ENCODE results near the gene NHLRC4.
"Not testable (repeated sequence)": the region's sequence is repeated elsewhere in the genome, so short reads cannot be mapped to it uniquely, and the experiment has no call there.

Gene NHLRC4

DNA sequence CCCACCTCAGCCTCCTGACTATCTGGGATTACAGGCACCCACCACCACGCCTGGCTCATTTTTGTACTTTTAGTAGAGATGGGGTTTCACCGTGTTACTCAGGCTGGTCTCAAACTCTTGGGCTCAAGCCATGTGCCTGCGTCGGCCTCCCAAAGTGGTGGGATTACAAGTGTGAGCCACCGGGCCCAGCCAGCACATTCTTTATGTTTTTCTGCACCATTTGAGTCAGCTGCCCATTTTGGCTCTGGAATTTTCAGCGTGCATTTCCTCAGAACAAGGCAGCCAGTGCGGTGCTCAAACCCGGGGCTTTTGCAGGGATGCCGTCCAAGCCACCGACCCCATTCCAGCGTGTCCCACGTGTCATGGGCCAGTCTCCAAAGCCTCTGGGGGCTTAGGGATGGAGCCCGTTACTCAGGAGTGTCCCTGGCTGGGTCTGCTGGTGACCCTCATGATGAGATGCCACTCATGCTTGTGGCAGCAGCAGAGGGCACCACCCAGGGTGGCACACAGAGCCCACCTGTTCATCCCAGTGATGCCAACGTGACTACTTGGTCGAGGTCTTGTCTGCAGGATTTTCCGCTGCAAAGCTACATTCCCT, 19.3 kb downstream of the NHLRC4 start:
- DNase-seq = no peak

DNA sequence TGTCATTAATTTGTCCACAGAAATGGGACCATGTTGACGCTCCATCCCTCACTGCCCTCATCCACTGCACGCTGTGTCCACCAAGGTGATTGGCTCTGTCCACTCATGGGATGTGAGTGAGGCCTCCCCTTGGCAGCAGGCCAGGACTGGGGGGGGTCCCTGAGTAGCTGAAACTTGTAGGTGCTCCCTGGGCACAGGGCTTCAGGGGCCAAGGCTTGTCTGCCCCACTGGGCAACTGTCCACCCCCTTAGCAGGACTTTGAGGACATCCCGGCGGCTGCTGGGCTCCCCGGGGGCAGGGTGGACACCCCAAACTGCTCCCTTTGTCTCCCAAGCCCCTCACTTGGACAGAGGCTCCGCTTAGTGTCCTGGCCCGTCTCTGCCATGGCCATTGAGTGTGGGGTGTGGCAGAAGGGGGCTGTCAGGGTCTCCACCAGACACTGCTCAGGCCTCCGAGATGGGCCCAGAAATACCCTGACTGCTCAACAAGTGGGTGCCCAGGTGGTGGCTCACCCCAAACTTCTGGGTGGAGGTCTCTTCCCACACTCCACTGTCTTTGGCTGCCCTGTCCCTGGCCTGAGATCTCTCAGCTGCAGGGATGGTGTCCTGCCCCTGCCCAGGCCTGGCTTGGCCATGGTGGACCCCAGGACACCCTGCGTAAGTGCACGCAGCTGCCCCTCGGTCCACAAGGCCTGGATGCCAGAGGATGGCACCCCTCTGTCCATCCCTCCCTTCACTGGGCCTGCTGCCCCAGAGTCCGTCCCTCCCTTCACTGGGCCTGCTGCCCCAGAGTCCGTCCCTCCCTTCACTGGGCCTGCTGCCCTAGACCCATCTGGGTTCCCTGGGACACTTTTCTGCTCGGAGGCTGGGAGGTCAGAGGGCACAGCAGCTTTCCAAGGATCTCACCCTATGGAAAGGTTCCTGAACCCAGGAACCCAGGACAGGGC, 20.1 kb downstream of the NHLRC4 start:
- no peak for DNase-seq

DNA sequence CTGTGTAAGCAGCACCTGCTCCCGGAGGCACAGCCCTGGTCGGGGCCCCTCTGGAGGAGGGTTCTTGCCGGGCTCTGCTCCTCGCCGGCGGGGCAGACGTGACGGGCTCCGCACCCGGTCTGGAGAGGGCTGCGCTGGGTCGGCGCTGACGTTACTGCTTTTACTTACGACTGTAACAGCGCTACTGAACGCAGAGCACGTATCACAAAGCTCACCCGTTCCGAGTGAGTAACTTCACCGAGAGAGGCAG, 21.8 kb downstream of the NHLRC4 start:
- no peak for DNase-seq

DNA sequence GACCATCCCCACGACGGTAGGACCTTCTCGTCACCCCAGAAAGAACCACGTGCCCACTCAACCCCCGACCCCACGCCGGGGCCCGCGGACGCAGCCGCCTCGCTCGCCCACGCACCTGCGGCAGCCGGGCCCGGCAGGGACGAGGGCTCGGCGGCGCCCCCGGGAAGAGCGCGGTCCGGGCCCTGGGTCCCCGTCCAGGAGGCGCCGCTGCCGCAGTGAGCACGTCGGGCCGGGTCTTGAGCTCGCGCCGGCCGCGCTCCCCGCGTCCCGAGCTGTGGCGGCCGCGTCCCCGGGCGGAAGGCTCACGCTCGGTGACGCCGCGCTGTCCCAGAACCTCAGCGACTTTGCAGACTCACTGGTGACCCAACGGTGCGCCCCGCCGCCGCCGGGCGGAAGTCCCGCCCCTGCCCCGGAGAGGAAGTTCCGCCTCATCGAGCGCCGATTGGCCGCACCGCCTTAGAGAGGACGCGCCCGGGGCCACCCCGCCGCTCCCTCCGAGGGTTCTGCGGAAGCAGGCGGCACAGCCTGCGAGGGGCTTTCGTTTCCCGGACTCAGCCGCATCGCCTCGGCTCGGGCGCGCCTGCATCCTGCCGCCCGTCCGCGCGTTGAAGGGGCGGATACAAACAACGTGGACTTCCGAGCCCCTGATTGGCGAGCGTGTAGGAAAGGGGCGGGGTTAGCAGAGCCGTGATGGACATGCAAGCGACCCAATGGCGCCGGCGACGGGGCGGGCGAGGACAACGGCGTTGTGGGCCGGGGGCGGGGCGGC, 22.3 kb downstream of the NHLRC4 start:
- peak; percentile 91 for DNase-seq

DNA sequence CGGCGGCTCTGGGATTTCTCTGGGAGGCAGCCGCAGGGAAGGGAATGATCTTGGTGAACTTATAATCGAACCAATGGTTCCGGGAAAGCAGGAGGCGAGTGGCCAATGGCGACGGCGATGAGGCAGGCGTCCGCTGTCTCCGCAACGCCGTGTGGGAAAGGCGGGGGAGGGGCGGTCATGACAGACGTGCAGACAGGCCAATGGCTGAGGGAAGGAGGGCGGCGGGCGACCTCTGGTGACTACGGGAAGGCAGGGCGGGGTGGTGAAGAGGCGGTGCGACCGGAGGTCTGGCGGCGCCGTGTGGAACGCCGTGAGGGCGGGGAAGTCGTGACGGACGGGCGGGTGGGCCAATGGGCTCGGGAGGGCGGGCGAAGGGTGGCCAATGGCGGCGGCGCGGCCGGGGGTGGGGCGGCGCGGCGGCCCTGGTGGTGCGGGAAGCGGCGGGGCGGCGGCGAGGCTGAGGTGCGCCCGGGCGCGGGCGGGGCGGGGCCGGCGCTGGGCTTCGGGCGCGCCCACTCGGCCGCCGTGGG, 22.9 kb downstream of the NHLRC4 start, which contains the start of gene RAB40C:
Gene RAB40C, plus strand, starts transcription at position 409 of the 530 bp plus-strand sequence. CDS start 226 bp downstream, outside the sequence.
- peak; percentile 91 for DNase-seq

DNA sequence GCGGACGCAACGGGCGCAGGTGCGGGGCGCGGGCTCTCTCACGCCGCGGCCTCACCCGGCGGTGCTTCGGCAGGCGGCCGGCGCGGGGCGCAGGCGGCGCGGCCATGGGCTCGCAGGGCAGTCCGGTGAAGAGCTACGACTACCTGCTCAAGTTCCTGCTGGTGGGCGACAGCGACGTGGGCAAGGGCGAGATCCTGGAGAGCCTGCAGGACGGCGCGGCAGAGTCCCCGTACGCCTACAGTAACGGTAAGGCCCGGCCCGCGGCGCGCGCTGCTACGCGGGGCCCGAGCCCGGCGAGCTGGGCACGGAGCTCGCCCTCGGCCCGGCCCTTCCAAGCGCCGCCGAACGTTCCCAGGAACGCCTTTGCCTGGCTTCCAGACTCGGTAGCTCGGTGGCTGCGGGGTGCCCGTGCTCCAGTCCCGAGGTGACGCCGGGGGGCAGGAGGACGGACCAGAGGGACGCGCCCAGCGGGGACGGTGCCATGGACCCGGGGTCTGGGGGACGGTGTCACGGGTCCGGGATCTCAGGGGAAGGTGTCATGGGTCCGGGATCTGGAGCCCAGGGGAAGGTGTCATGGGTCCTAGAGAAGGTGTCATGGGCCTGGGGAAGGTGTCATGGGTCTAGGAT, 23.5 kb downstream of the NHLRC4 start:
- DNase-seq = no peak

DNA sequence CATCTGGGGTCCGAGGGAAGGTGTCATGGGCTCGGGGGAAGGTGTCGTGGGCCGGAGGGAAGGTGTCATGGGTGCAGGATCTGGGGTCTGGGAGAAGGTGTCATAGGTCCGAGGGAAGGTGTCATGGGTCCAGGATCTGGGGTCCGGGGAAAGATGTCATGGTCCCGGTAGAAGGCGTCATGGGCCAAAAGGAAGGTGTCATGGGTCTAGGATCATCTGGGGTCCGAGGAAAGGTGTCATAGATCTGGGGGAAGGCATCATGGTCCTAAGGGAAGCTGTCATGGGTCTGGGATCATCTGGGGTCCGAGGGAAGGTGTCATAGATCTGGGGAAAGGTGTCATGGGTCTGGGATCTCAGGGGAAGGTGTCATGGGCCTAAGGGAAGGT, 24.0 kb downstream of the NHLRC4 start:
- DNase-seq = no peak

DNA sequence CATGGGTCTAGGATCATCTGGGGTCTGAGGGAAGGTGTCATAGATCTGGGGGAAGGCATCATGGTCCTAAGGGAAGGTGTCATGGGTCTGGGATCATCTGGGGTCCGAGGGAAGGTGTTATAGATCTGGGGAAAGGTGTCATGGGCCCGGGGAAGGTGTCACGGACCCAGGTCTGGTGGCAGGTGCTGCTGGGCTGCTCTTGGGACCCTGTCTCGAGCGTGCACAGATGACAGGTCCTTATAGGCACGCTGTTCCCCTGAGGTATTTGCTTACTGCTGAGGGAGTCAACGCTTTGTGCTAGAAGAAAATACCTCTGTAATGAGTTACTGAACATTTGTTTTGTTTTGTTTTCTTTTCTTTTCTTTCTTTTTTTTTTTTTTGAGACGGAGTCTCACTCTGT, 24.4 kb downstream of the NHLRC4 start:
- no peak for DNase-seq

DNA sequence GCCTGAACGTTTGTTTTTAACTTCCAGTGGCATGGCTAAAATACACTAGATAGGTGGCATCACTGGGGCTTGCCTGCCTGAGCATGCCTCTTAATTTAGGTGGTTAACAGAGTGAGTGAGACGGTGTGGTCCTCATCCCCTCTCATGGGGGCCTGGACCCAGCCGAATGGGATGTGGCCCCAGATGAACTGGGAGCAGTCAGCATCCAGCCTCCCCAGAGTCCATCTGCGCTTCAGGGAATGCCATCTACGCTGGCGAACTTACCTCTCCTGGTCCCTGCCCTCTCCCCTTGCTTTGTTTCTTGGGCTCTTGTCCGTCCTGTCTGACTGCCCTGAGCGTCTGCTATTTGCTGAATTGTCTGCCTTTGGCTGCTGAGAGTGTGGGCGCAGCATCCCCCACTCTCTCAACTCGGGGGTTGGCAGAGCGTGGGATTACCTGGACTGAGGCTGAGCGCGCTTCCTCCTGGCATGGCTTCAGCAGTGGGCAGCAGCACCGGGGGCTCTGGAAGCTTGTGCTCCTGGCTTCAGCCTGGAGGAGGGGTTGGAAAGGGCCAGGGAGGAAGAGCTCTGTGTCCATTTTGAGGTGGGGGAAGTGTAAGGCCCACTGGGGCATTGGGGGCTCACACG, 25.2 kb downstream of the NHLRC4 start:
- peak; percentile 56 for DNase-seq

DNA sequence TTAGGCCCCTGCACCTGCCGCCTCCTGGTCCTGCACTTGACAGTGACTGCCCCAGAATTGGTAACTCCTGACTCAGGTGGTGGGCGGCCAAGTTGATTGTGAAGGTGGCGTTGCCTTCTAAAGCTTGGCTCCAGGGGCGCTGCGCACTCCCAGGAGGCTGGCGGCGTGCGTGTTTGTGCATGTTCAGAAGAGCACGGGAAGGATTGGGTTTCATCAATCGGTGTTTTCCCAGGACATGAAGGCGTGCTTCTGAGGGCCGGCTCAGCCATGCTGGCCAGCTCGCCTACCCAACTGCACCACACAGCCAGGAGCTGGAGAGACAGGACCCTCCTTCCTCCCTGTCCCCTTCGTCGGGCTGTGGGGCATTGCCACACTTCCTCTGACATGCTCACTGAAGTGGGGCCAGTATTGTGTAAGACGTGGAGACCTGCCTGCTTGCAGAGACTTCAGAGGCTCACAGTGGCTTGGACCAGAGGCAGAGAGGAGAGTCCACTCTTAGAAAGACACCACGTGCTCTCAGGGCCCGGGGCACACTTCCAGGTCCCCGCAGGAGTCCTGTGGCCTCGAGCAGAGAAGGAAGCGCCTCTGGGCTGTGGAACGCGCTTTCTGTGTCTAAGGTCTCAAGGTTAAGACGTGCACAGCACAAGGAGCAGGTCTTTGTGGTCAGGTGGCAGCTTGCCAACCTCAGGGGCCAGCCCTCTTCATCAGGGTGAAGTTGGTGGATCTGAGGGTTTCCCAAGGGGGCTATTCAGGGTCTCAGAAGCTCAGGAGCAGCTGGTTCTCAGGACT, 25.9 kb downstream of the NHLRC4 start:
- peak; percentile 88 for DNase-seq

DNA sequence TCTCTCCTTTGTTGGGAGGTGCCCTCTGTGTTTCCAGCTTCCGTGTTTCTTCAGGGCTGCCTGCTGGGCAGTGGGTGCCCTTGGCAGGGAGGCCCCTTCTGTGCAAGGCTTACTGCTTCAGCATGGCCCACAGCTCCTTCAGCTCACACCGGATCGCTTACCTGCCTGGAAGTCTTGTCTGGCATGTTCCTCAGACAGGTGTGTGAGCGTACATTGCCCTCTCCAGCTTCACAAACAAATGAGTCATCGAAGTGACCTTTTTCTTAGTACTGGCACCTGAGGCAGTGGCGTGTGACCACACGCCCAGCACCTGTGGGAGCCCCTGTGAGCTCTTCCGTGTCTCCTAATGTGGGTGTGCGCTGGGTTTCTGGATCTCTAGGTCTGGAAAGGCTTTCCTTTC, 26.6 kb downstream of the NHLRC4 start:
- DNase-seq = peak; percentile 86

DNA sequence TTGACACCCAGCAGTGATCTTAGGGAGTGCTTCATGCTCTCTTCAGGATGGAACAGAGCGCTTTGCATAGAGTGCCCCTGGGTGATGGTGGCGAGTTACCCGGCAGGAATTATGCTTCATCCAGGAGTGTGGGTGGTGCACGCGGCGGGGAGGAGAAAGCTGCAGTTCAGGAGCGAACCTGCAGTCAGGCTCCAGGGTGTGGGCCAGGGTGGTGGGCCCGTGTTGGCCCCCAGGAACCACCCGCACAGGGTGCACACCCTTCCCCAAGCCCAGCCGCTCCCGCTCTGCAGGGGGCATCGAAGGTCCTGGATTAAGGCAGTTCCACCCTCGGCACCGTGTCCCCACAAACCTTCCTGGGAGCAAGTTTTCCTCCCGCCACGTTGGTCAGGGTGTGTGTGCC, 27.0 kb downstream of the NHLRC4 start:
- DNase-seq = no peak

DNA sequence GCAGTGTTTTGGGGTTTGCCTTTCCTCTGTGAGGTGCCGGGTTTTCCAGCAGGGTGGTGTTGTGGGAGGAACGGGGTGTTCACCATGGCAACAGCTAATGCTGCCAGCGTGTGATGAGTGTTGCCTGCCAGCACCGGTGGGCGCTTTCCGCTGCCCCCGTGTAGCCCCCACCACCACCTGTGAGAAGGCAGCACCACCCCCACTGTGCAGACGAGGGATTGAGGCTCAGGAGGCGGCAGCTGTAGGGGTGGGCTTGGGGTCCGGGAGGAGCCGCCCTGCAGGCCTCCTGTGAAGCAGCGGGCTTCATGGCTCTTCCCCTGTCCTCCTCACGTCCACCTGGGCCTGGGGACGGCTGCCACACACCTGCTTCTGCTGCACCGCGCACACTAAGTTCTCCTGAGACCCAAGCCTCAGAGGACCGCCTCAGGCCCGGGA, 28.3 kb downstream of the NHLRC4 start:
- no peak for DNase-seq

DNA sequence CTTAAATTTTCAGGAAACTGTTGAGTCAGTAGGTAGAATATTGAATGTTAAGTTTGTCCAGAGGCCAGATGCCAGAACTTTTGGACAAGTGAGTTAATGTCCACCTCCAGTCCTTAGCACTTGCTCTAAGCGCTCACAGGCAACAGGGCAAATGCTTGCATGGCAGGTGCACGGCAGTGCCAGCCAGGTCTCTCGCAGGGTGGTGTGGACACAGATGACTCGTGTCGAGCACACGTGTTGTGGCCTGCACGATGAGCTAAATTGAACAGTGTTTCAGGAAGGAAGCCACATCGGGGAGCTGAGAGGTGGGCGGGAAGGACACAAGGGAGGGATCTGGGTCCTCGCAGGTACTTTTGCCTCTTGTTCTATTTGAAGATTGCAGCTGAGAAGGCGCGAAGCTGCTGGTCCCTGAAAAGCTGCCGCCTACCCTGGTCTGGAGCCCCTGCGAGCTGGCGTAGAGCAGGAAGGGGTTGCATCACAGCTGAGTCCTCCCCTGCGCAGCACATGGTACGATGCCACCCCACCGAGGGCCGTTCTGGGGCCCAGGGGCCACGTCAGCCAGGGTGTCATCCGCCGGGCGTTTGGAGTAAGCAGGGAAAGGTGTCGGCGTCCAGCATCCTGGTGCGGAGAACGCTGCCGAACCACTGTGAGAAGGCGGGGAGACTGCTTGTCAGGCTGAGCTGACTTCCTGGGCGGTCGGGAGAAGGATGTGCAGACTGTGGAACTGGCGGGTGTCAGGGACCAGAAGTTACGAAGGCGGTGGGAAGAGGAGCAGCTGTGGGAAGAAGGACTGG, 29.3 kb downstream of the NHLRC4 start:
- peak; percentile 49 for DNase-seq

DNA sequence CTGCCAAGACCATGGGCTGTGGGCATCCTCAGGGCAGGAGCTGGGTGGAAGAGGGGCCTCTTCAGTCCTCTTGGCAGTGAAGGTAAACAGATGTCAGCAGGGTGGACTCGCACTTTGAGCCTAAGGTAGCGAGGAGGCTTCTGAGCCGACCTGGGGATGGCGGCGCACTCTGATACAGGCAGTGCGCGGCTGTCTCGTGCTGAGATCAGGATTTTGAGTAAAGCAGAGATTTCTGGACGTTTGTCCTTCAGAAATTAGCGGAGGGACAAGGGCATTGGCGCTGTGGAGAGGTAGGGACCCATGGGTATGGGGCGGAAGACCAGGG, 29.9 kb downstream of the NHLRC4 start:
- DNase-seq = no peak

DNA sequence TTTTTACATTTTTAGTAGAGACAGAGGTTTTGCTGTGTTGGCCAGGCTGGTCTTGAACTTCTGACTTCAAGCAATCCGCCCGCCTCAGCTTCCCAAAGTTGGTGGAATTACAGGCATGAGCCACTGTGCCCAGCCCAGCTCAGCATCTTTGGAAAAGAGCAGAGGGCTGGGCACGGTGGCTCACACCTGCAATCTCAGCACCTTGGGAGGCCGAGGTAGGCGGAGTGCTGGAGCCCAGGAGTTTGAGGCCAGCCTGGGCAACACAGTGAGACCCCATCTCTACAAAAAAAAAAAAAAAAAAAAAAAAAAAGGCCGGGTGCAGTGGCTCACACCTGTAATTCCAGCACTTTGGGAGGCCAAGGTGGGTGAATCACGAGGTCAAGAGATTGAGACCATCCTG, 30.9 kb downstream of the NHLRC4 start:
- DNase-seq = not testable (repeated sequence)

DNA sequence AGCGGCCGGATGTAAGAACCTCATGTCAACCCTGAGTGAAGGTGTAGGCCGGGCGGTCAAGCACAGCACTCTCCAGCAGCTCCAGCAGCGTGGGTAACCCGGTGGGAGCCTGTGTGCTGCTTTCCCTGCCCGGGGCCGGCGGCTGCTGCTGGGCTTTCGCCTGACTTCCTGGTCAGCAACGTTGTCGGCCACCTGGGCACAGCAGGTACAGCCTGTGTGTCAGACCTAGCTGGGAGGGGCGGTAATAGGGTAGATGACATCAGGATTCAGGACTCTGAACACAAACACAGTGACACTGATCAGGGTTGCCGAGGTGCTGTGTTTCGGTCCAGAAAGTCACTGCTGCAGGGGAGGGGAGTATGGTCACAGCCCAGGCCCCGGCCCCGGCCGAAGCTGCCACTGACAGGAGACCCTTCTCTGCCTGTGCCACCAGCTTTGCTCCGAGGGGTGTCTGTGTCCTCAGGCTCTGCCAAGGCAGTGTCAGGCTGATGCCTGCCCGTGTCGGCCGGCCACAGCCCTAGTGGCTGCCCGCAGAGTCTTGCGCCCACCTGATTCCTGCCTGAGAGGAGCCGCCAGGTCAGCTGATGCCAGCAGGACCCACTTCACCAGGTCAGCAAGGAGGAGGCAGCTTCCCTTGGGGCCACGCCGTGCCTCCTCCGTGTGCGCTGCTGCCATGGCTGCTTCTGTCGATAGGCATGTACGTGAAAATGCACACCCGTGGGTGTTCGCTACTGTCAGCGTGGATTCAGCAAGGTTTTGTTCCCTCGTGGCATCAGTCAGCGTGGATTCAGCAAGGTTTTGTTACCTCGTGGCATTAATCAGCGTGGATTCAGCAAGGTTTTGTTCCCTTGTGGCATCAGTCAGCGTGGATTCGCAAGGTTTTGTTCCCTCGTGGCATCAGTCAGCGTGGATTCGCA, 32.3 kb downstream of the NHLRC4 start:
- DNase-seq = no peak

DNA sequence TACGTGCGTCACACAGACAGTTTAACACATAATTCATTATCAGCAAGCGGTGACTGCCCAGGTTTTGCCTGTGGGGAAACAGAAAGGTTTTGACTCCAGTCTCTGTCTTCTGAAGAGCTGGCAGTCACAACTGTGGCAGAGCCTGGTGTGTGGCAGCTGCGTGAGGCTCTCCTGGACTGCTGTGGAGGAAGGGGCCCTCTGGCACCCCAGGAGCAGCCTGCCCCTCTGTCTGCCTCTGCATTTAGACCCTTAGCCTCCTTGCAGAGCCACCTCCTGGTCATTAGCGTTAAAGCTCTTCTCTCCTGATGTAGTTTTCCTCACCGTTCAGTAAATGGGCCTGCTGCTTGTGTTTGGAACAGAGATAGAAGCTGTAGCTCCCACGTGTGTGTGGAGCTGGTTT, 34.0 kb downstream of the NHLRC4 start:
- no peak for DNase-seq

DNA sequence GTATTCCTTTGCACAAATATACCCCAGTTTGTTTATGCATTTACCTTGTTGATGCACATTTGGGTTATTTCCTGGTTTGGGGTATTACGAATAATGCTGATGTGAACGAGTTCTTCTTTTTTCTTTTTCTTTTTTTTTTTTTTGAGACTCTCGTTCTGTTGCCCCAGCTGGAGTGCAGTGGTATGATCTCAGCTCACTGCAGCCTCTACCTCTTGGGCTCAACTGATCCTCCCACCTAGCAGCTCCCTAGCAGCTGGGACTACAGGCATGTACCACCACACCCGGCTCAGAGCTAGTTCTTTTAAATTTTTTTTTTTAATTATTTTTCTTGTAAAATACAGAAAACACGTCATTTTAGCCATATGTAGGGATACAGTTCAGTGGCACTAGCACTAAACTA, 37.1 kb downstream of the NHLRC4 start:
- DNase-seq = no peak

Measured in DMS79 treated with DMSO at 0.1 percent for 48 hours (cell line).